GM23338 (cell line): Measurements from ENCODE around the gene WWP2. TPM values are rescaled to one million over a fixed set of nuclear protein-coding genes. Genes with fewer than 3 reads are reported as not detected.
A peak's percentile ranks its signal among the peaks of the same experiment; 100 is the strongest.

Experiments used
- ATAC-seq: fragments of 200-7000 bp; cut with Tn5 transposase; 3 replicates; pipeline ENCODE4 v1.9.1; 2020
- DNase-seq: peaks from one replicate; pipeline ENCODE4 v3.0.0-alpha.2; 2015; ENCODE audit warnings: low spot score
- H2AFZ ChIP-seq: fragments of 200-600 bp; sonication (generic); 2 replicates; pipeline ENCODE4 v1.8.0; 2016; ENCODE audit warnings: antibody characterized with exemption, mild to moderate bottlenecking, moderate library complexity
- H3F3A ChIP-seq: fragments of 200-600 bp; sonication (generic); replicated peaks from 2 replicates; pipeline ENCODE4 v1.8.0; 2017; ENCODE audit warnings: antibody characterized with exemption, mixed run types, low read depth
- H3K27ac ChIP-seq: fragments of 200-600 bp; sonication (generic); 2 replicates; pipeline ENCODE4 v1.6.1; 2016; ENCODE audit warnings: low read depth
- H3K27me3 ChIP-seq: fragments of 200-600 bp; sonication (generic); 2 replicates; pipeline ENCODE4 v1.8.0; 2016; ENCODE audit warnings: mild to moderate bottlenecking, mixed run types, moderate library complexity; ENCODE audit not compliant: insufficient read depth
- H3K36me3 ChIP-seq: fragments of 200-600 bp; sonication (generic); 2 replicates; pipeline ENCODE4 v1.8.0; 2016; ENCODE audit warnings: mild to moderate bottlenecking; ENCODE audit not compliant: insufficient read depth
- H3K4me1 ChIP-seq: fragments of 200-600 bp; sonication (generic); 2 replicates; pipeline ENCODE4 v1.8.0; 2016; ENCODE audit warnings: mild to moderate bottlenecking, moderate library complexity; ENCODE audit not compliant: insufficient read depth
- H3K4me2 ChIP-seq: fragments of 200-600 bp; sonication (generic); 2 replicates; pipeline ENCODE4 v1.7.1; 2017; ENCODE audit warnings: mixed run types
- H3K4me3 ChIP-seq: fragments of 200-600 bp; sonication (generic); 2 replicates; pipeline ENCODE4 v1.6.1; 2016; ENCODE audit warnings: mixed run types
- H3K79me2 ChIP-seq: fragments of 200-600 bp; sonication (generic); replicated peaks from 2 replicates; pipeline ENCODE4 v1.8.0; 2017; ENCODE audit warnings: mild to moderate bottlenecking; ENCODE audit not compliant: insufficient read depth
- H3K9me2 ChIP-seq: fragments of 200-600 bp; sonication (generic); 2 replicates; pipeline ENCODE4 v1.8.0; 2017; ENCODE audit not compliant: insufficient read depth
- H4K20me1 ChIP-seq: fragments of 200-600 bp; sonication (generic); replicated peaks from 2 replicates; pipeline ENCODE4 v1.8.0; 2017; ENCODE audit warnings: mild to moderate bottlenecking; ENCODE audit not compliant: insufficient read depth
- H3K27ac Mint-ChIP-seq: 2 replicates; pipeline ENCODE4 v1.8.0; 2020; ENCODE audit warnings: inconsistent platforms, mild to moderate bottlenecking, moderate library complexity, mixed read lengths
- H3K27me3 Mint-ChIP-seq: 3 replicates; pipeline ENCODE4 v1.8.0; 2022; ENCODE audit warnings: low read depth, mild to moderate bottlenecking, moderate library complexity, mixed read lengths, inconsistent platforms; ENCODE audit not compliant: insufficient read depth, poor library complexity
- H3K36me3 Mint-ChIP-seq: 3 replicates; pipeline ENCODE4 v1.8.0; 2021; ENCODE audit warnings: low read depth, mild to moderate bottlenecking, inconsistent platforms, moderate library complexity, mixed read lengths
- H3K4me1 Mint-ChIP-seq: 3 replicates; pipeline ENCODE4 v1.8.0; 2020; ENCODE audit warnings: mild to moderate bottlenecking, inconsistent platforms, mixed read lengths
- H3K4me3 Mint-ChIP-seq: 3 replicates; pipeline ENCODE4 v1.8.0; 2021; ENCODE audit warnings: moderate library complexity, mild to moderate bottlenecking, inconsistent platforms, mixed read lengths
- H3K9me3 Mint-ChIP-seq: 3 replicates; pipeline ENCODE4 v1.8.0; 2020; ENCODE audit warnings: moderate library complexity, mild to moderate bottlenecking, inconsistent platforms, mixed read lengths
- CTCF ChIP-seq, 2 experiments: fragments of 200-600 bp in 1 of 2; sonication (generic) in 1 of 2; conservative IDR thresholded peaks; 2 replicates each; pipeline versions ENCODE4 v1.5.1 to v1.6.1; 2016 to 2017; ENCODE audit warnings: antibody characterized with exemption in 2 of 2, low read depth in 2 of 2, mild to moderate bottlenecking in 2 of 2, moderate library complexity in 1 of 2
- EZH2 ChIP-seq: fragments of 200-600 bp; sonication (generic); IDR thresholded peaks from one replicate; pipeline ENCODE4 v1.8.0; 2017; ENCODE audit warnings: antibody characterized with exemption, mild to moderate bottlenecking, low read depth; ENCODE audit not compliant: unreplicated experiment
- EZH2phosphoT487 ChIP-seq: fragments of 200-600 bp; sonication (generic); IDR thresholded peaks from one replicate; pipeline ENCODE4 v1.8.1; 2018; ENCODE audit warnings: antibody characterized with exemption; ENCODE audit not compliant: unreplicated experiment
- JUNB ChIP-seq: IDR thresholded peaks from one replicate; pipeline ENCODE4 v1.6.1; 2016; ENCODE audit warnings: antibody characterized with exemption; ENCODE audit not compliant: unreplicated experiment
- NANOG ChIP-seq: IDR thresholded peaks from 2 replicates; pipeline ENCODE4 v1.6.1; 2016; ENCODE audit warnings: antibody characterized with exemption, borderline replicate concordance
- POLR2AphosphoS5 ChIP-seq: IDR thresholded peaks from 2 replicates; pipeline ENCODE4 v1.6.1; 2016; ENCODE audit warnings: antibody characterized with exemption, low read depth
- REST ChIP-seq: IDR thresholded peaks from one replicate; pipeline ENCODE4 v1.6.1; 2018; ENCODE audit warnings: antibody characterized with exemption; ENCODE audit not compliant: unreplicated experiment
- ZNF114 ChIP-seq: fragments of 250-450 bp; sonication (Bioruptor Pico); IDR thresholded peaks from 2 replicates; pipeline ENCODE4 v1.5.0; 2020; ENCODE audit warnings: mild to moderate bottlenecking, moderate library complexity
- ZNF331 ChIP-seq: fragments of 250-450 bp; sonication (Bioruptor Pico); IDR thresholded peaks from 2 replicates; pipeline ENCODE4 v1.5.0; 2020; ENCODE audit warnings: low read depth, mild to moderate bottlenecking, moderate library complexity
- polyA plus RNA-seq: library from polyadenylated mRNA; unstranded; fragments of >200 nt; fragmentation: Nextera tagmentation; extraction: Ambion mirVana; gene quantifications from 2 replicates; pipeline ENCODE4 v1.2.1, GENCODE V29; 2016
- total RNA-seq: library from RNA; depleted of rRNA; stranded (reverse); fragments of >200 nt; shearing (Covaris generic); gene quantifications from 2 replicates; pipeline ENCODE4 v1.2.3, GENCODE V29; 2014

The WWP2 gene
- total and polyA plus RNA-seq, 2 experiments from 2014 or later = 12.3 to 35.5 TPM

- no peak for TF ChIP-seq EZH2phosphoT487
- TF ChIP-seq EZH2 = no peak
- TF ChIP-seq CTCF (conservative IDR thresholded peaks at IDR 0.05; ENCODE audit: low read depth in 2 of 2) = no peak
- no peak for TF ChIP-seq POLR2AphosphoS5
- TF ChIP-seq JUNB = no peak
- no peak for TF ChIP-seq REST
- TF ChIP-seq ZNF114 (CRISPR knock-in tag) = no peak
- H3K9me3 Mint-ChIP-seq = no peaks in the 10 kb centered on the region
Observed at GRCh38 chr16:69889295-69889964, 127.3 kb downstream of the WWP2 start.

GRCh38 chr16:69890114-69890891, 128.2 kb downstream of the WWP2 start:
- Mint-ChIP-seq H3K36me3 (peaks cover 17% of the 10 kb centered on the region), H3K4me1 (peaks cover 8% of the 10 kb centered on the region; the same call in 2 of the 3 replicates), H3K9me3 (no peaks in the 10 kb centered on the region), H3K4me3 (no peak overlapping the region), H3K27ac (peak overlapping the region; percentile 86), H3K27me3 (peaks cover 1% of the 10 kb centered on the region)
- Histone ChIP-seq H3K36me3 (no peaks in the 10 kb centered on the region), H3K27me3 (no peaks in the 10 kb centered on the region), H3K27ac (peak overlapping the region; percentile 96), H3K4me1 (peaks cover 4% of the 10 kb centered on the region; the same call in 1 of the 2 replicates), H3K4me3 (no peak overlapping the region), H4K20me1 (no peaks in the 10 kb centered on the region; the same call in 1 of the 2 replicates), H2AFZ (no peak overlapping the region), H3K9me2 (0 out of 2 replicates have a peak, but pooled peaks cover 3% of the 10 kb centered on the region), H3F3A (peaks cover 5% of the 10 kb centered on the region; the same call in 1 of the 2 replicates), H3K4me2 (no peak overlapping the region), H3K79me2 (no peaks in the 10 kb centered on the region)
- DNase-seq = peak; percentile 77
- ATAC-seq = peak; percentile 78
- TF ChIP-seq ZNF331 (CRISPR knock-in tag) (no peak), NANOG (no peak)

More at GRCh38 chr16:69889295-69889964, 127.3 kb downstream of the WWP2 start:
- H3K4me1 Mint-ChIP-seq = peaks cover 8% of the 10 kb centered on the region; the same call in 2 of the 3 replicates
- Histone ChIP-seq H3K36me3 (no peaks in the 10 kb centered on the region), H3K27ac (peak overlapping the region; percentile 96; the same call in 1 of the 2 replicates), H3K9me2 (0 out of 2 replicates have a peak, but pooled peaks cover 3% of the 10 kb centered on the region), H3K4me3 (no peak overlapping the region), H3K27me3 (no peaks in the 10 kb centered on the region), H3K79me2 (no peaks in the 10 kb centered on the region), H2AFZ (no peak overlapping the region), H3F3A (peaks cover 5% of the 10 kb centered on the region; the same call in 1 of the 2 replicates), H4K20me1 (no peaks in the 10 kb centered on the region), H3K4me1 (peaks cover 4% of the 10 kb centered on the region; the same call in 1 of the 2 replicates), H3K4me2 (no peak overlapping the region)
- H3K36me3 Mint-ChIP-seq = peaks cover 20% of the 10 kb centered on the region
- no peak overlapping the region for H3K4me3 Mint-ChIP-seq
- DNase-seq (no peak), ATAC-seq (no peak)
- H3K27ac Mint-ChIP-seq = no peak overlapping the region; the same call in 1 of the 2 replicates
- no peaks in the 10 kb centered on the region for H3K27me3 Mint-ChIP-seq
